ENCODE data around the gene TRIM77. TPM values are rescaled to one million over a fixed set of nuclear protein-coding genes. Genes with fewer than 3 reads are reported as not detected.
"Not testable (repeated sequence)": the region's sequence is repeated elsewhere in the genome, so short reads cannot be mapped to it uniquely, and the experiment has no call there.

The TRIM77 gene, protein sequence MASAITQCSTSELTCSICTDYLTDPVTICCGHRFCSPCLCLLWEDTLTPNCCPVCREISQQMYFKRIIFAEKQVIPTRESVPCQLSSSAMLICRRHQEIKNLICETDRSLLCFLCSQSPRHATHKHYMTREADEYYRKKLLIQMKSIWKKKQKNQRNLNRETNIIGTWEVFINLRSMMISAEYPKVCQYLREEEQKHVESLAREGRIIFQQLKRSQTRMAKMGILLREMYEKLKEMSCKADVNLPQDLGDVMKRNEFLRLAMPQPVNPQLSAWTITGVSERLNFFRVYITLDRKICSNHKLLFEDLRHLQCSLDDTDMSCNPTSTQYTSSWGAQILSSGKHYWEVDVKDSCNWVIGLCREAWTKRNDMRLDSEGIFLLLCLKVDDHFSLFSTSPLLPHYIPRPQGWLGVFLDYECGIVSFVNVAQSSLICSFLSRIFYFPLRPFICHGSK
- total RNA-seq = not detected

- H3K4me1 Mint-ChIP-seq (ENCODE audit: low read depth); intact Hi-C loops (cut with micrococcal nuclease); H3K4me3 Mint-ChIP-seq; CTCF ChIA-PET; H3K27ac Mint-ChIP-seq; H3K36me3 Mint-ChIP-seq (ENCODE audit: low read depth); DNase-seq; H3K27me3 Mint-ChIP-seq (ENCODE audit: low read depth): not testable (repeated sequence)
- peaks cover 13% of the 10 kb centered on the region for H3K9me3 Mint-ChIP-seq
Observed at GRCh38 chr11:89709999-89710398, at the start of gene TRIM77. Gene TRIM77 (plus strand): TSS chr11:89710299. CDS start chr11:89710299, 0 bp downstream.

DNA sequence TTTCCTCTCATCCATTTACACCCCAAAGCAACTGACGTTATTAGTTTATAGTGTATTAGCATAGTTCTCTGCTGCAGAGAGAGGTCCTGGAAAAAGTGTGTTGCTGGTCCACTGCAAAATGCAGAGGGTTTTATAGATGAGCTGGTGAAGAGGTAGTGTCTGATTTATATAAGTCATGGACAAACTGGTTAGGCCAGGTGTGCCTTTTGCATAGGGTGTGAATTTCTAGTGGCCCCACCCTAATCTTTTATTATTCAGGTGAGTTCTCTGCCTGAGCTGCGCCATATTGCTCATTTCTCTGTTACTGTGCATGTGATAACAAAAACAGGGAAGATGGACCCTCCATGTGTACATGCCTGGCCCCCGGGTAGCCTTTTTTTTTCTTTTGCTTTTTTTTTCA is 43.1 kb upstream of the TRIM77 start:
- DNase-seq = no peak
- CTCF ChIA-PET = interaction anchor here (0.6 kb wide), 1 partner anchor 1568 kb away, joined by 4 read pairs; no protein-coding TSS in a partner anchor
- H3K4me3 Mint-ChIP-seq = no peak overlapping the region
- no peaks in the 10 kb centered on the region for H3K27me3 Mint-ChIP-seq (ENCODE audit: low read depth)
- no peaks in the 10 kb centered on the region for H3K4me1 Mint-ChIP-seq (ENCODE audit: low read depth)
- no peaks in the 10 kb centered on the region for H3K36me3 Mint-ChIP-seq (ENCODE audit: low read depth)
- no peak overlapping the region for H3K27ac Mint-ChIP-seq
- intact Hi-C loops (cut with micrococcal nuclease) = no loop called here
- H3K9me3 Mint-ChIP-seq = no peaks in the 10 kb centered on the region

- DNase-seq; CTCF ChIA-PET; H3K36me3 Mint-ChIP-seq (ENCODE audit: low read depth); H3K4me3 Mint-ChIP-seq; intact Hi-C loops (cut with micrococcal nuclease); H3K27ac Mint-ChIP-seq; H3K9me3 Mint-ChIP-seq; H3K27me3 Mint-ChIP-seq (ENCODE audit: low read depth); H3K4me1 Mint-ChIP-seq (ENCODE audit: low read depth): not testable (repeated sequence)
Observed at GRCh38 chr11:89668158-89668557, 41.9 kb upstream of the TRIM77 start.

GRCh38 chr11:89669586-89669985 is 40.5 kb upstream of the TRIM77 start:
- CTCF ChIA-PET; H3K27me3 Mint-ChIP-seq (ENCODE audit: low read depth); H3K36me3 Mint-ChIP-seq (ENCODE audit: low read depth); H3K27ac Mint-ChIP-seq; H3K4me3 Mint-ChIP-seq; DNase-seq; intact Hi-C loops (cut with micrococcal nuclease); H3K9me3 Mint-ChIP-seq; H3K4me1 Mint-ChIP-seq (ENCODE audit: low read depth): not testable (repeated sequence)

GRCh38 chr11:89669993-89670669 is 40.0 kb upstream of the TRIM77 start:
- H3K27me3 Mint-ChIP-seq (ENCODE audit: low read depth); H3K4me3 Mint-ChIP-seq; DNase-seq; CTCF ChIA-PET; H3K9me3 Mint-ChIP-seq; H3K4me1 Mint-ChIP-seq (ENCODE audit: low read depth); H3K36me3 Mint-ChIP-seq (ENCODE audit: low read depth); H3K27ac Mint-ChIP-seq; intact Hi-C loops (cut with micrococcal nuclease): not testable (repeated sequence)

- CTCF ChIA-PET; H3K27me3 Mint-ChIP-seq (ENCODE audit: low read depth); H3K36me3 Mint-ChIP-seq (ENCODE audit: low read depth); H3K4me1 Mint-ChIP-seq (ENCODE audit: low read depth); H3K4me3 Mint-ChIP-seq; H3K27ac Mint-ChIP-seq; H3K9me3 Mint-ChIP-seq; DNase-seq; intact Hi-C loops (cut with micrococcal nuclease): not testable (repeated sequence)
Observed at GRCh38 chr11:89672547-89672946, 37.6 kb upstream of the TRIM77 start.

DNA sequence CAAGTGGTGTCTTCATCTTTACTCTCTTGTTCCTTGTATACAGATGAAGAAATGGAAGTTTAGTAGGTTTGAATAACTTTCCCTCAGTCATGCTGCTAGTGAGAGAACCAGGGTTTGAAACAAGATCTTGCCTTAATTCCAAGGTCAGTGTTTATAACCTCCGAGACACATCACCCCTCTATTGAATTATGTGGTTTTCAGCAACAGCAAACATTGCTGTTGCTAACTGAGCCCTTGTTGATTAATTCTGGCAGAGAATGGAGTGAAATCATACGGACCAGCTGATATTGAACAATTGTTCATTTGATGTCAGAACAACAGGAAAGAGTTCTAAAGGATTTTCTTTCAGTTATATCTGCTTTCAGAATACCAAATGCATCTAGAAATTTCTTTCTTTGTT is 36.7 kb upstream of the TRIM77 start:
- H3K4me1 Mint-ChIP-seq (ENCODE audit: low read depth); DNase-seq; H3K9me3 Mint-ChIP-seq; H3K4me3 Mint-ChIP-seq; CTCF ChIA-PET; H3K36me3 Mint-ChIP-seq (ENCODE audit: low read depth); H3K27ac Mint-ChIP-seq; H3K27me3 Mint-ChIP-seq (ENCODE audit: low read depth); intact Hi-C loops (cut with micrococcal nuclease): not testable (repeated sequence)

- H3K27me3 Mint-ChIP-seq (ENCODE audit: low read depth); H3K36me3 Mint-ChIP-seq (ENCODE audit: low read depth); DNase-seq; H3K9me3 Mint-ChIP-seq; H3K4me3 Mint-ChIP-seq; H3K27ac Mint-ChIP-seq; CTCF ChIA-PET; H3K4me1 Mint-ChIP-seq (ENCODE audit: low read depth); intact Hi-C loops (cut with micrococcal nuclease): not testable (repeated sequence)
Observed at GRCh38 chr11:89675383-89675782, 34.7 kb upstream of the TRIM77 start.

DNA sequence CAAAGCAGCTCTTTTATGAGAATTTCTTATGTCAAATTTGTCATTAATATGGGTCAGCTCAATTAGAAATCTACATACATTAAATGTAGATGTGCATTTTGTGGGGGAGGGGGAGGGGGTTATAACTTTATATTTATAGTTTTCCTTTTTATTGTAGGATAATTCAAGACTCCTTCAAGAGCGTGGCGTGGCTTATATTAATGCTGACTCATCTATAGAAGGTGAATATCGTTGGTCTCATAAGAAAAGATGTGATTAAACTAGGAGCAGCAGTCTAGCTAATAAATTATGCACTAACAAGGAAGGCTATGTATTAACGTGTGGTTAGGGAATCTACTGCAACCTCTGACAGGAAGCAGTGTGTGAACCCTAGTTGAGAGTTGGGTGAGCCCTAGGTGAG is 34.2 kb upstream of the TRIM77 start:
- DNase-seq; CTCF ChIA-PET; H3K27ac Mint-ChIP-seq; H3K4me1 Mint-ChIP-seq (ENCODE audit: low read depth); H3K9me3 Mint-ChIP-seq; intact Hi-C loops (cut with micrococcal nuclease); H3K36me3 Mint-ChIP-seq (ENCODE audit: low read depth); H3K27me3 Mint-ChIP-seq (ENCODE audit: low read depth); H3K4me3 Mint-ChIP-seq: not testable (repeated sequence)

- H3K27me3 Mint-ChIP-seq (ENCODE audit: low read depth); DNase-seq; intact Hi-C loops (cut with micrococcal nuclease); H3K27ac Mint-ChIP-seq; H3K36me3 Mint-ChIP-seq (ENCODE audit: low read depth); CTCF ChIA-PET; H3K4me3 Mint-ChIP-seq; H3K4me1 Mint-ChIP-seq (ENCODE audit: low read depth): not testable (repeated sequence)
- H3K9me3 Mint-ChIP-seq = peaks cover 10% of the 10 kb centered on the region
Observed at GRCh38 chr11:89707080-89707479, 3.0 kb upstream of the TRIM77 start.

GRCh38 chr11:89724866-89725498 is 14.9 kb downstream of the TRIM77 start:
- H3K27ac Mint-ChIP-seq; intact Hi-C loops (cut with micrococcal nuclease); H3K4me3 Mint-ChIP-seq; H3K9me3 Mint-ChIP-seq; H3K36me3 Mint-ChIP-seq (ENCODE audit: low read depth); DNase-seq; H3K4me1 Mint-ChIP-seq (ENCODE audit: low read depth); CTCF ChIA-PET; H3K27me3 Mint-ChIP-seq (ENCODE audit: low read depth): not testable (repeated sequence)

- intact Hi-C loops (cut with micrococcal nuclease); H3K27me3 Mint-ChIP-seq (ENCODE audit: low read depth); DNase-seq; H3K4me1 Mint-ChIP-seq (ENCODE audit: low read depth); H3K36me3 Mint-ChIP-seq (ENCODE audit: low read depth); H3K27ac Mint-ChIP-seq; H3K9me3 Mint-ChIP-seq; H3K4me3 Mint-ChIP-seq; CTCF ChIA-PET: not testable (repeated sequence)
Observed at GRCh38 chr11:89730215-89730614, 20.1 kb downstream of the TRIM77 start.

DNA sequence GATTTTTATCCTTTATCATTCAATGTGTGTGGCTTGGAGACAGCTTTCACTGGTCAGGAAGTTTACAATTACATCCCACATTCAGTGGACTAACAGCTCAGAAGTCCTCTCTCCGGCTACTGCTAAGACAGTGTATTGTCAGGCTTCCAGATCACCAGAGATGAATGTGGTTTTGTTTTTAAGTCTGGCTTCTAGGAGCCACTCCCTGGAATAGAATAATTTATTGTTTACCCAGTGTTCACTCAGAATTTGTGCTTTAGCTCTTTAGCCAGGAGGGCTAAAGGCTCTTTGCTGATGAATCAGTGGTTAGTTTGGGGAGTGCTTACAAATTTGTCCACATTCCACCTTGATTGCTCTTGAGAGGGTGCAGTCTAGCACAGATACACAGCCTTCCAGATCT is 26.5 kb downstream of the TRIM77 start:
- no peaks in the 10 kb centered on the region for H3K36me3 Mint-ChIP-seq (ENCODE audit: low read depth)
- no peak overlapping the region for H3K4me3 Mint-ChIP-seq
- CTCF ChIA-PET = no interaction called here
- H3K27me3 Mint-ChIP-seq (ENCODE audit: low read depth) = no peaks in the 10 kb centered on the region
- intact Hi-C loops (cut with micrococcal nuclease) = no loop called here
- H3K9me3 Mint-ChIP-seq = no peaks in the 10 kb centered on the region
- no peak for DNase-seq
- no peaks in the 10 kb centered on the region for H3K4me1 Mint-ChIP-seq (ENCODE audit: low read depth)
- no peak overlapping the region for H3K27ac Mint-ChIP-seq

All from activated naive CD4-positive, alpha-beta T cell treated with anti-CD3 and anti-CD28 coated beads for 36 hours (primary cell).